GM12874 (cell line): ENCODE measurements around the gene L1TD1.

Experiments used
- CTCF ChIP-seq: IDR thresholded peaks from 2 replicates; pipeline ENCODE4 v1.5.1; 2011; ENCODE audit warnings: low read depth, mild to moderate bottlenecking, control low read depth, low read length, moderate library complexity; ENCODE audit not compliant: insufficient read depth

Gene L1TD1

GRCh38 chr1:62245201-62245600 is 50.6 kb downstream of the L1TD1 start:
- TF ChIP-seq CTCF, result no peak

GRCh38 chr1:62247391-62248168 is 52.9 kb downstream of the L1TD1 start:
- no peak for TF ChIP-seq CTCF

GRCh38 chr1:62250126-62250726 is 55.6 kb downstream of the L1TD1 start:
- no peak for TF ChIP-seq CTCF

- no peak for TF ChIP-seq CTCF
Measured at GRCh38 chr1:62259551-62259950, 64.9 kb downstream of the L1TD1 start.

- no peak for TF ChIP-seq CTCF
Measured at GRCh38 chr1:62260688-62261087, 66.0 kb downstream of the L1TD1 start.
